ENCODE data around the gene TBC1D3B. TPM values are rescaled to one million over a fixed set of nuclear protein-coding genes. Genes with fewer than 3 reads are reported as not detected.

The TBC1D3B gene
- total RNA-seq, 1 donor from 2014 or later, result 8.4 TPM

GRCh38 chr17:36144981-36145729 lies 31.3 kb downstream of the TBC1D3B start:
- H3K4me3 Mint-ChIP-seq (ENCODE audit: unreplicated experiment), result no peak overlapping the region
- no peaks in the 10 kb centered on the region for H3K9me3 Mint-ChIP-seq (ENCODE audit: low read depth)
- TF ChIP-seq, protein P1, sequence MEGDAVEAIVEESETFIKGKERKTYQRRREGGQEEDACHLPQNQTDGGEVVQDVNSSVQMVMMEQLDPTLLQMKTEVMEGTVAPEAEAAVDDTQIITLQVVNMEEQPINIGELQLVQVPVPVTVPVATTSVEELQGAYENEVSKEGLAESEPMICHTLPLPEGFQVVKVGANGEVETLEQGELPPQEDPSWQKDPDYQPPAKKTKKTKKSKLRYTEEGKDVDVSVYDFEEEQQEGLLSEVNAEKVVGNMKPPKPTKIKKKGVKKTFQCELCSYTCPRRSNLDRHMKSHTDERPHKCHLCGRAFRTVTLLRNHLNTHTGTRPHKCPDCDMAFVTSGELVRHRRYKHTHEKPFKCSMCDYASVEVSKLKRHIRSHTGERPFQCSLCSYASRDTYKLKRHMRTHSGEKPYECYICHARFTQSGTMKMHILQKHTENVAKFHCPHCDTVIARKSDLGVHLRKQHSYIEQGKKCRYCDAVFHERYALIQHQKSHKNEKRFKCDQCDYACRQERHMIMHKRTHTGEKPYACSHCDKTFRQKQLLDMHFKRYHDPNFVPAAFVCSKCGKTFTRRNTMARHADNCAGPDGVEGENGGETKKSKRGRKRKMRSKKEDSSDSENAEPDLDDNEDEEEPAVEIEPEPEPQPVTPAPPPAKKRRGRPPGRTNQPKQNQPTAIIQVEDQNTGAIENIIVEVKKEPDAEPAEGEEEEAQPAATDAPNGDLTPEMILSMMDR (IDR thresholded peaks at IDR 0.05), result no peak
- peaks cover 38% of the 10 kb centered on the region for H3K27me3 Mint-ChIP-seq (ENCODE audit: low read depth)
- peaks cover 10% of the 10 kb centered on the region for H3K4me1 Mint-ChIP-seq (ENCODE audit: low read depth)
- H3K27ac Mint-ChIP-seq (ENCODE audit: unreplicated experiment), result no peak overlapping the region
- no peak for DNase-seq (ENCODE audit: low spot score)
- no peaks in the 10 kb centered on the region for H3K36me3 Mint-ChIP-seq (ENCODE audit: low read depth)

GRCh38 chr17:36144014-36144413 lies 32.4 kb downstream of the TBC1D3B start:
- no peak for DNase-seq (ENCODE audit: low spot score)
- Mint-ChIP-seq H3K9me3 (ENCODE audit: low read depth) (no peaks in the 10 kb centered on the region), H3K4me3 (ENCODE audit: unreplicated experiment) (no peak overlapping the region), H3K36me3 (ENCODE audit: low read depth) (no peaks in the 10 kb centered on the region), H3K4me1 (ENCODE audit: low read depth) (peaks cover 3% of the 10 kb centered on the region), H3K27ac (ENCODE audit: unreplicated experiment) (no peak overlapping the region), H3K27me3 (ENCODE audit: low read depth) (peaks cover 35% of the 10 kb centered on the region)
- TF ChIP-seq, protein P1 (IDR thresholded peaks at IDR 0.05), result no peak

GRCh38 chr17:36142806-36143205 lies 33.6 kb downstream of the TBC1D3B start:
- no peaks in the 10 kb centered on the region for H3K9me3 Mint-ChIP-seq (ENCODE audit: low read depth)
- TF ChIP-seq, protein P1 (IDR thresholded peaks at IDR 0.05), result no peak
- no peak overlapping the region for H3K27ac Mint-ChIP-seq (ENCODE audit: unreplicated experiment)
- H3K4me3 Mint-ChIP-seq (ENCODE audit: unreplicated experiment), result no peak overlapping the region
- no peaks in the 10 kb centered on the region for H3K4me1 Mint-ChIP-seq (ENCODE audit: low read depth)
- H3K36me3 Mint-ChIP-seq (ENCODE audit: low read depth), result no peaks in the 10 kb centered on the region
- H3K27me3 Mint-ChIP-seq (ENCODE audit: low read depth), result peaks cover 31% of the 10 kb centered on the region
- DNase-seq (ENCODE audit: low spot score), result no peak

GRCh38 chr17:36142235-36142634 lies 34.2 kb downstream of the TBC1D3B start:
- H3K4me3 Mint-ChIP-seq (ENCODE audit: unreplicated experiment), result no peak overlapping the region
- H3K27ac Mint-ChIP-seq (ENCODE audit: unreplicated experiment), result no peak overlapping the region
- TF ChIP-seq, protein P1 (IDR thresholded peaks at IDR 0.05), result no peak
- H3K27me3 Mint-ChIP-seq (ENCODE audit: low read depth), result peaks cover 28% of the 10 kb centered on the region
- H3K4me1 Mint-ChIP-seq (ENCODE audit: low read depth), result no peaks in the 10 kb centered on the region
- no peaks in the 10 kb centered on the region for H3K36me3 Mint-ChIP-seq (ENCODE audit: low read depth)
- no peaks in the 10 kb centered on the region for H3K9me3 Mint-ChIP-seq (ENCODE audit: low read depth)
- no peak for DNase-seq (ENCODE audit: low spot score)

DNA sequence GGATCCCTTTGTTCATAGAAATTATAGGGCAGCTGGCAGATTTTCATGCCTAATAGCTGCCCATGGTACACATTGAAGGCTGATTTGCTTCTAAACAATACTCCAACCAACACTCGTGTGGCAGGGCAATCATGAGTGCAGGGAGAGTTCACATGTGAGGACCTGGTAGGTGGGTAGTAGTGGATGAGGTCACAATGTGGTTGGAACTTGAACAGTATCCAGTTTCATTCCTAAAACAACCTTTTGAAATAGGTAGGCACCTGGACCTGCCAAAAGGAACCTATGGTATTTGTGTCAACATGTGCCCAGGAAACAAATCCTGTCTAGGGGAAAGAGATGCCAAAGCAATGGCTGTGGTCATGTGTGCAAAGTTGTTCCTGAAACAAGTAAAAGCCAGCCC lies 40.0 kb downstream of the TBC1D3B start:
- TF ChIP-seq, protein P1 (IDR thresholded peaks at IDR 0.05), result no peak
- H3K4me3 Mint-ChIP-seq (ENCODE audit: unreplicated experiment), result no peak overlapping the region
- no peak for DNase-seq (ENCODE audit: low spot score)
- H3K36me3 Mint-ChIP-seq (ENCODE audit: low read depth), result no peaks in the 10 kb centered on the region
- no peak overlapping the region for H3K27ac Mint-ChIP-seq (ENCODE audit: unreplicated experiment)
- H3K27me3 Mint-ChIP-seq (ENCODE audit: low read depth), result peaks cover 21% of the 10 kb centered on the region
- H3K9me3 Mint-ChIP-seq (ENCODE audit: low read depth), result no peaks in the 10 kb centered on the region
- H3K4me1 Mint-ChIP-seq (ENCODE audit: low read depth), result peaks cover 20% of the 10 kb centered on the region
